Stimulated activated CD8-positive, alpha-beta memory T cell treated with anti-CD3 and anti-CD28 coated beads, Interleukin-7, amount 100 ng/mL, for 48 hours (primary cell): ENCODE measurements around the gene ANKH.
"Not testable (repeated sequence)": the region's sequence is repeated elsewhere in the genome, so short reads cannot be mapped to it uniquely, and the experiment has no call there.

ENCODE experiments used
- DNase-seq, 2 donors: peaks; one replicate each; pipeline ENCODE4 v3.0.0-alpha.2; 2020; ENCODE audit warnings: low read depth in 1 of 2; ENCODE audit errors: extremely low read depth in 1 of 2

The ANKH gene

DNA sequence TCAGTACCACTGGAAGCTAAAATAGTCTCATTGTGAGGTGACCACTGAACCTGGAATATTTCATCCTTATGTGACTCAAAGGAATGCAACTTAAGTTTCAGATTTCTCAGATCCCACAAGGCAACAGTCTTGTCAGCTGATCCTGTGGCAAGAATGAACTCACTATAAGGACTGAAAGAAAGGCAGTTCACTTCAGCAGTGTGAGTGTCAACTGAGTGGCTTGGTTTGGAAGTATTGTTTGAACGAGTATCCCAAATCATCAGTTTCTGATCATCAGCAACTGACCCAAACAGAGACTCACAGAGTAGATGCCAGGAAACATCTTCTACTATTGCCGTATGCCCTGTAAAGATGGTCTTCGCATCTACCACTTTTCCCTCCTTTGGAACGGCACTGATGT lies 74.2 kb downstream of the ANKH start:
- DNase-seq, result not testable (repeated sequence)

DNA sequence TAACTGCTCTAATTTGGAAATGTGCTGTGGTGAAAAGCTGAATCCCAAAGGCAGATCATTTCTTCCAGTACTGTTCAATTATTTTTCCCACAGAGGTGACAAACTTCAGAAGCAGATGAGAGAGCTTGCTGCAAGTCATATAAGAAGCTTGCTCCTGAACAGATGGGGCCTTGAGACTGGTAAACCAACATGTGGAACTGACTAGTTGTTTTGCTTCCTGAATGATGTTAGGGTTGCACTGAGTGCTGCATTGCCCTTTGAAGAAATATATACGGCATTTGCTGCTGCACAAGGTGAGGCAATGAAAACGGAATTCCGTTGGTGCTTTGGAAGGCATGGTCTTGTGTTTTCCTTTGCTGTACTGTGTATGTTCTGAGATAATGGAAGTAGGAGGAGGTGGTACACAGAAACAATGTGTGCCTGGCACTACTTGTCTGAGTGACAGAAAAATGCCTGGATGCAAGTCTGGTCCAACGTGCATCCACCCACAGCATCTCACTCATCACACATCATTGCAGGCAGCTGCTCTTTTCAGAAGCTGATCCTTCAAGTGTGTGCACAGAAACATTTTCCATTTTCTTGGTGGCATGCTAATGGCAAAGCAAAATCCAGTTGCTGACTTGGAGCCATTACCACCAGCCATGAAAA lies 76.9 kb downstream of the ANKH start:
- no peak for DNase-seq

DNA sequence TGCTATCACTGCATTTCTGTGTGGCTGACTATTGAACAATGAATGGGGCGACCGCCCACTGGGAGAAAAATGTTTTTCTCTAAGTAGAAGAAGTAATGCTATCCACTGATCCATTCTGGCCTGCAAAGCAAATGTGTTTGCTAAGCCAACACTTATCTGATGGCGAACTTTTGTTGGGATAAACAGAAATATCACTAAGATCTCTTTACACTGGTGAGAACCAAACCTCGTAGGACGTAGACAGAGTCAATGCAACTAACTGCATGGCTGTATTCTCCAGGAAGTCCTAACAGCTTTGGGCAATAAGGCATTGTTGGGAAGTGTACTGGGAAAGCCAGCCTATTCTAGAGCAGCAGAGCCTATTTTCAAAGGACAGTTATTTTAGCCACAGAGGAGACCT lies 77.7 kb downstream of the ANKH start:
- no peak for DNase-seq

DNA sequence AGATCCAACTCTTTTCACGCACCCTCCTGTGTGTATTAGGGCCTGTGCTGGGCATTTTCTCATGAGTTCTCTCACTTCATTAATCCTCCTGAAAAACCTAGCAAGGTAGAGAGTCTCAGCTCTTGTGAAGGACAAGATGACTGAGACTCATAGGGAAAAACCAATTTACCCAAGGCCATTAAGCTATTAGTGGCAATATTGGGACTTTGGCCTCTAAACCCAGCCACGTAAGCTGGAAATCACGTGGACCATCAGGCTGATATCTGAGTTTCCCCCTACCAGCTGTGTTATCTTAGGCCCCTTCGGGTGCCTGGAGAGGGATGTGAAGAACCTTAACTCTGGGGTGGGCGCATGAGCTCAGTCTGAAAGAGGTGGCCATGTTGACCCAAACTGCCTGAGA lies 80.7 kb downstream of the ANKH start:
- no peak for DNase-seq

DNA sequence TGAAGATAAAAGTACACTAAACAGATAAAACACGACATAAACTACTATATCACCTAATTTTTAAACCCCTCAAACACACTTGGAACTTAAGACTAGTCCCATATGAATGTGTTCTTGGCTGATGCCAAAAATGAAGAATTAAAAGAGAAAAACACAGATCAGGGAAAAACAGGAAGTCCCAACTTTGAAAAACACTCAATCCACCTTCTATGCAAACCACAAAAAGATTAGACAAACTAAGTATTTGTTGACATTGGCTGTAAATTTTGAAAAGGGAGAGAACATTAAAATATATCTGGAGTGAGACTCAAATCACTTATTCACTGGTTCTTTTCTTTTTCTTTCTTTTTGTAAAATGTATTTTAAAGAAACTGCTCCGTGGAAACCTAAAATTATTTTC lies 81.4 kb downstream of the ANKH start:
- DNase-seq, result no peak

DNA sequence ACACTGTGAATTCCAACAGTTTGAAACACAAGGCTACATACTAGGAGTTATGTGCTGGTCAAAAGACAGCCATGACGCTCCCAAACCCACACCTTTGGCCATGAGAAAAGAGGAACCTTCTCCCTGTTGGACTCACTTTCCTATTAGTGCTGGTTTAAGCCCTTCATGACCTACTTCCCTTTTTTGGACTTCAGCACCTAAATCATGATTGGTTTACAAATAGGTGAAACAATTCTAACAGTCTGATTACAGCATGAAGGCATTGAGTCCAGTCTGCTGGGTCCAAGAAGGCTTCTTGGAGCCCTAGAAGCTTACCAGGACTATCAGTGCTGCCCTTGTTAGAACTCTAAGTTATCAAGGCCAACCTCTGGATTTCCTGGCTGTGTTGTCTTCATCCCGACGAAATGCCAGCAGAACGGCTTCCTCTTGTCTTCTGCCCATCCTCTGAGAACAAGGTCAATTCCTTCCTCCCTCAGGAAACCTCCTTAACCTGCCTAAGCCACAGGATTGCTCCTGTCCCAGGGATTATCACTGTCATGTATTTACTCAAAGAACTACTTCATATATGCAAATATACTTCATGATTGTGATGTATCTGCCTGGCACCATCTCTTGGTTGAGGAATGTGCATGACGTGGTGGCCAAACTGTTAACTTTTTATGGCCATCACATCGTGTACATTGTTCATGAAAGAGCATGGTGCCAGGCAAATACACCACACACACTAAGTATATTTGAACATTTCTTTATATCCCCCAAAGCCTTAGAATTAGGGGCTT lies 83.6 kb downstream of the ANKH start:
- no peak for DNase-seq

DNA sequence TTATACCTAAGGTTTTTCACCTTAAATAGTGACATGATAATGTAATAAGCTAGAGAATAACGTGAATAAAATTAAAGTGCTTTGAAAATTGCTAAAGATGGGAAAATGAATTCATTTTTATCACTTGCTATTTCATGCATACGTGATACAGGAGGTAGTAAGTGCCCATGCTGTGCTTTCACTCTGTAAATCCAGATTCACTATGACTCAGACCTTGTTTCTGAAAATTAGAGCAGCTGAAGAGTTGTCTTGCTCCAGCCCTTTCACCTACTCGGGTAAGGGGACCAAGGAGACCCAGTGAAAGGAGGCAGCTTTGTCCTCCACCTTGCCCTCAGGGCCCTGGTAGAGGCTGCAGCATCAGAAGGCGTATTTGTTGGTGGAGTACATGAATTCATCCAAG lies 87.9 kb downstream of the ANKH start:
- no peak for DNase-seq

DNA sequence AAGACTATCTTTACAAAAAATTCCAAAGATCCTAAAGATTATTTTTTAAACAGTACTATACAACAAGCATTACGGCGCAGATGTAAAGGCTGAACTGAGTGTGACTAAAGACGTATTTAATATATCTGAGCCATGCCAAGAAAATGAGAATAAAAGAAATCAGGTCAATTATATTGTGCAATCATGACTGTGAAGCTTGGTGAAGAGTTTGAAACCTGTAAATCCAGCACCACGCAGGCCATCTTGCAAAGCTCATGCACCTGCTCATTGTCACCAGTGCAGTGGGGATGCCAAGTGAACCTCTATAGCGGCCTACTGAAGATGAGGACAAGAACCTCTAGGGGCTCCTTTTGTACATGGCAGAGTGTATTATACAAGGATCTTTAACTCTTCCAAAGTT lies 89.0 kb downstream of the ANKH start:
- DNase-seq, result no peak

DNA sequence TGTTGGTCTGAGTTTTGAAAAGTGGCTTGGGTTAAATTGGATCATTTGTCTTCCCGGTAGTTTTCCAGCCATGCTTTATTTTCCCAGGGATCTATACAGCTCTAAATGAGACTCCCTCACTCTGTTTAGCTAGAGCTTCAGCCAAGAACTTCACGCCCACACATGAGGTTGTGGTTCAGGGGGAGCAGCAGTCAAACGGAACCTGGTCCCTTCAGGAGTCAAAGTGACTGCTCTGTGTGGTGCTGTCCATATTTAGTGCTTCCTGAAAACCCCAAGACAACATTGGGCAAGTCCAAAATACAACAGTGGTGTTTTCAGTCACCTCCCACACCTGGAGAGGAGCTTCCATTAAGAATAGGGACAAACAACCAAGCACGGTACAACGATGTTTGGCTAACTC lies 90.5 kb downstream of the ANKH start:
- DNase-seq, result peak in 1 of 2 donors; percentile 23

DNA sequence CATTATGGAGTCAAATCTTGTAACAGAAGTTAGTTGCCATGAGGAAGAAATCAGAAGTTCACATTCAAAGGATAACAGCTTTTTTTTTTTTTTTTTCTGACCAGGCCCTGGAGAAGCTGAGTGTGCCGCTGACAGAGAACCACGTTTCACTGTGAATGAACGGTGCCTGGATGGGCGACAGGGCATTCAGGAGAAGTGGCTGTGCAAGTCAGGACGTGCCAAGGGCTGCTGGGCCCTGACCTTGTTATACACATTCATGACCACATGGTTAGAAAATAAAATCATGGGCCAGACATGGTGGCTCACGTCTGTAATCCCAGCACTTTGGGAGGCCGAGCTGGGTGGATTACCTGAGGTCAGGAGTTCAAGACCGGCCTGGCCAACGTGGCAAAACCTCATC lies 91.6 kb downstream of the ANKH start:
- DNase-seq, result no peak

DNA sequence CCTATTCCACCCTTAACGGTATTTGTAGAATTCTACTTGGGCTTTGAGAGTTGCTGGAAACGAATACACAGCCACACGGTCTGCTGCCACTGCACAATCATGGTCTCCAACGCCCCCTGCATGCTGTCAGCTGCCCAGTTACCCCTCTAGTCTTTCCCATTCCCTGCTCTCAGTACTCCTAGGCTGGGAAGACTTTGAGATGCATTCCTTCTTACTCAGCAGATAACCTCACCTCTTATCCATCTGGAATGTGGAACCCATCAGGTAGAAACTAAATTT lies 92.8 kb downstream of the ANKH start:
- no peak for DNase-seq

DNA sequence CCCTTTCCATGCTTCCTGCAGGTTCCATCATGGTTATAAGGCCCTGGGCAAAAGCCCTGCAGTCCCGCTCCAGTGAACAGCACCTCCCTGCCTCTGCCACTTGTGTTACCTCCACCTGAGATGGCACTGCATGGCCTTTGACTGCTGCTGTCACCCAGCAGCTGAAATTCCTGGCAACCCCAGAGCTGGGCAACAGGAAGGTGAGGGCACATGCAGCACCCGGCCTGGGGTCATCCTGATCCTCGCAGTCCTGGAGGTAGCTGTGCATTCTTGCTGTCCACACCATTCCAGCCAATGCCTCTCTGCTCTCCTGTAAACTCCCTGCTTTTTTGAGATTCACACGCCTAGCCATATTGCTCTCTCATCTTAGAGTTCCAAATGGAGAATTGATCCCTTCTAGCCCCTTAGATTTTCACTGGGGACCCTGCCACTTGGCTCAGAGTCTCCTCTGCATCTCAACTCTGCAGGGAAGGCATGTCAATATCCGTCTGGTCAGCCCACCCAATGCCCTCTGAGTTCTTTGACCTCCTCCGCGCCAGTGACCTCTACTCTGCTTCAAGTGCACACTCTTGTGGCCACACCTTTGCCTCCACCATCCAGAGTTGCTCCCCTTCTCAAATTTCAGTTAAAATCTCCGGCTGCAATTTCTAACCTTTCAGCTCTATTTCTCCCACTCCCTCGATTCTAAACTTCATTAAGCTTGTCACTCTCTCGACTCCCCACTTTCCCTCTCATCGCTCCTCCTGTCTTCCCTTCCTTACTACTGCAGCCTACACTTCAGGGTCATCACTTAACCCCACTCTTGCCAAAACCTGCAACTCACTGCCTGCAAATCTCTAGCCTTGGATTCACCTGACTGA lies 93.4 kb downstream of the ANKH start:
- DNase-seq, result no peak

DNA sequence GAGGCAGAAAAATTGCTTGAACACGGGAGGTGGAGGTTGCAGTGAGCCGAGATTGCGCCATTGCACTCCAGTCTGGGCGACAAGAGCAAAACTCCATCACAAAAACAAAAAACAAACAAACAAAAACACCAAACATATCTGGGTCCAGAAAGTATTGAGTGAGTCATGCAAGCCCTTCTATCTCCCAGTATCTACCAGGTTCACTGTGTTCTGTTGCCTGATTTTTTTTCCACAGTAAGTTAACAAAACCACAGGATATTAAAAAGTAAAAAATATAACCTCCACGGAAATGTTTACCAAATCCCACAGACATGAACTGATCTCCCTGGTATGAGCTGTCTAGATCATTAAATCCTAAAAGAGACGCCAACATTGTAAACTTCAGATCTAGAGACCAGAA lies 94.4 kb downstream of the ANKH start:
- no peak for DNase-seq

DNA sequence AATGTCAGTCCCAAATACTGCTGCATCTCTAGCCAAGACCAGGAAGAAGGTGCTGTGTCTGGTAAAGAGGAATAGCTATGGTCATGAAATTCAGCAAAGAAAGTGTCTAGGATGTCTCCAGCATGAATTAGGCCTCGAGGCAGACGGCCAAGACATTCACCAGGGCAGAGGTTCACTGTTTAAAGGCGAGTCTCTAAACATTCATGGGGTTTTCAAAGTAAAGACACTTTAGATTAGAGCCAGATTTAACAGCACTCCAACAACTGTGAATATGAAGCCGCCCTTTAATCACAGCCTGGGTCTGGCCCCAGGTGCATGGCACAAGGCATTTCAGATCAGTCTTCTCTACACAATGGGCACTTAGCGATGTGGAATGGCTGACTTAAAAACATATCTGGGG lies 95.0 kb downstream of the ANKH start:
- DNase-seq, result no peak

DNA sequence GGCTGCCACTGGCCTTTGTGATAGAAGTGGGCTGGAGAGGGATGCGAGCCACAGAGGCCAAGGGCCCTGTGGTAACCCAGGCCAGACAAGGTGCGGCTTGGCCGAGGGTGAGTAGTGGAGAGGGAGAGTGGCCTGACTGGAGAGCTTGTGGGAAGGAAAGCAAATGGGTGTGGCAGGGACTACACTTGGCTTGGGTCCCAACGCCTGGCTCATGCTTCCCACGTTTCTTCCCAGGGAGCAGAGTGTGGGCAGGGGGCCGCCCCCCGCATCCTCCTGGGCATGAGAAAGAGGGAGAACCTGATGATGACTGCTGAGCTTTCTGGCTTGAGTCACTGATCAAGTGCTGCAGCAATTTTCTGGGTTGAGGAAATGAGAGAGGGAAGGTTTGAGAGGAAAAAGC lies 95.7 kb downstream of the ANKH start:
- DNase-seq, result no peak

DNA sequence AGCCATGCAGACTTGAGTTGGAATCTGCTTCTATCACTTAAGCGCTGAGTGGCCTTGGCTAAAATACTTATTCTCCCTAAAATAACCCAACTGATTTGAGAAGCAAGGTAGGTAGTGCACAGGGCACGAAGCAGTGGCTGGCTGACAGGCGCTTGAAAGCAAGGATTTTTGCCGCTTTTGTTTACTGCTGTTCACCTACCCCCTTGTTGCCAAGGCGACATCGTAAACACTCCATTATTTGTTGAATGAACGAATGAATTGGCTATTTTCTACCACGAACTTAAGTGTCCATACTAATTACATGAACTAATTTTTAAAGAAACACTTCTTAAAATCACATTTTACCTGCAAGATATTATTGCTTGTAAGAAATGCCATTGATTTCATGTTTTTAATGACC lies 98.0 kb downstream of the ANKH start:
- no peak for DNase-seq

DNA sequence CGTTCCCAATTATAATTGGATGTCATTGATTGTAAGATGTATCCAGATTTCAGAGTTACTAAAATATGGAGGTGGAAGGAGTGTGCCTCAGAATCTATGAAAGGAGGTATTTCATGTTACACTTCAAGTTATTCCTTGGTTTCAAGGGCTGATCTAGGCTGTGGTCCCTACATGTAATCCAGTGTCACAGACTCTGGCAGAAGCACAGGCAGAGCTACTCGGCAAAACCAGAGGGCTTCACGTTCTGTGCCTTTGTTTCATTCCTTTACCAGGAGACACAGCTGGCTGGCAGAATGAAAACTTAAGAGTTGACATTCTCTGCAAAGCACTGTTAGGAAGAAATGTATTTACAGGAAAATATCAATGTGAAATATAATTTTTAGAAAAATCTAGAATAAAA lies 99.6 kb downstream of the ANKH start:
- no peak for DNase-seq

DNA sequence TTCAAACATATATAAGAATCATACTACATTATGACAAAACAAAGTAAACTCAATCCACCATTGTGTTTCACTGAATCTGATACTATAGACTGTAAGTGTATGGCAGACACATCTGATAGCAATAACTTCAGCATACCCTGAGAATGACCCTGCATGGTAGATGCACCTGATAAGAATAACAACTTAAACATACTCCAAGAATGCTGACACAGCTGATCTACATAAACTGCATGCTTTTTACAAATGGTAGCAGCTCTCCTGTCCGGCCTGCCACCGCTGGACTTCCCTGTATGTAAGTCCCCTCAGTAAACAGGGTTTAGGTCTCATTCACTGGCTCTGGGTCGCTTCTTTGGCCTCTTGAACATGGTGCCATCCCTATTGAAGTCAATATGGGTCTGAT lies 100.4 kb downstream of the ANKH start:
- no peak for DNase-seq

DNA sequence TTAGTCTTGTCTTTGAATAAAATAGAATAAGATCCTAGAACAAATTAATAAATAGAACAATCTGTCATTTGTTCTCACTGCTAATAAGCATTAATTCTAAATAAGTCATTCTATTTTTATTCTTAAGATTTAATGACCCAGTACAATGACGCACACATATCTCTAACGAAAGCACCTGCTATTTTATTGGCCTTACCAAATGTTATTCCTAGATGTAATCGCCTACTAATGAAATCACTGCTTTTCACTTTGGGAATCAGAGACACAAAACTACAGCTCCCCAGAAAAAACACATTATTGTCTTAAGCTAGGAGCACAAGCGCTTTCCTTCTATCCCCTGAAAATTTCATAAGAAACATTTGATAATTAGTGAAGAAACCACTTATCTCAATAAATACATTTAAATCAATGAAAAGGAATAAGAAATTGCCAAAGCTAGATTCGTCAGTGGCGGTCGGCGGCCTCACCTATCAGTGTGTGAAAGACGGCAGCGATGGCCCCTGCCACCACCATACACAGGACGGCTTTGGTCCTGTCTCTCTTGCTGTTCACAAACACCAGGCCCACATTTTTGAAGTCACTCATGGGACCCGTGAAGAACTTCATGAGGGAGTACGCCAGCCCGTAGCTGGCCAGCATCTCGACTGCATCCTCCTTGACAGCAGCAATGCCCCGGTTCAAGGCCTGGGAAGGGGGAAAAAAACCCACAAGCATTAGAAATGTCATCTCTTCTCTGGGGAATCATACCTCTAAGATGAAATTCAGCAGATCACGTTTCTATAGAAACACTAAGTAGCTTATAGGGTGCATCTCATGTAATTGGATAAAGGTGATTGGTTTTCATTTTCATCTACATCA lies 102.8 kb downstream of the ANKH start:
- no peak for DNase-seq

DNA sequence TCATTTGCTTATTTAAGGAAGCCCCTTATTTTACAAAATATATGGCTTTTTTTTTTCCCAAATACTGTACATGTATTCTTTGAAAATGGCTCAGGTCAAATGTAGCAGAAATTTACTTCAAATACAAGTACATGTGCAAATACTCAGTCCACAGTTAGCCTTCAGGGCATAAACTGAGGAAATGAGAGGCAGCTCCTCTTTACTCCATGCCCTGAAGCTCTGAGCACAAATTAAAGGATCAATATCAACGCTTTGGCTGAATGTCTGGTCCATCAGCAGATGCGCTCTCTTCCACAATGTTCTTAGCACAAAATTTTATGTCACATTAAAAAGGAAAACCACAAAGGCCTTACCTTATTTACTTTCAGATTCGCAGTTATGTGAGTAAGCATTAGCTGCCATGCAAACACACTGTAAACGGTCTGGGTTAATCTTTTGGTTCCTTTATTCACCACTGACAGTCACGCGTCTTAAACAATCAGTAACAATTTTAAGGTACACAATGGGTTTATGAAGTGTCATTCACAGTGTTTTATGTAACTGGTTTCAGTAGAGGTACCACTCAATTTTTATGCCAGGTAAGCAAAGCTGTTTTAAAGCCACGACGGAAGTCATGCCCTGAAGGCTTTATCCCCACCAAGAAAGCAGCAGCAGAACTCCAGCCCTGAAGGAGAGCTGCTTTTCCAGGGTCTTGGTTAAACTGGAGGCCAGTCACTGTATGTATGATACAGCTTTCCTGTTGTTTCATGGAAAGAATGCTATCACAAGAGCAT lies 103.7 kb downstream of the ANKH start:
- no peak for DNase-seq
